ENCODE measurements around the gene PBX3. TPM values are rescaled to one million over a fixed set of nuclear protein-coding genes. Genes with fewer than 3 reads are reported as not detected.

PBX3 gene
- total RNA-seq, 4 donors from 2014 or later: 14.1 to 31.1 (median 21.6) TPM

GRCh38 chr9:125996791-125997190 lies 249.6 kb downstream of the PBX3 start:
- TF ChIP-seq POLR2A (IDR thresholded peaks at IDR 0.05) (no peak), CTCF (IDR thresholded peaks at IDR 0.05) (no peak)
- intact Hi-C loops (cut with DNase I; ENCODE audit: low total_unique reads): no loop called here
- 92 to 95% methylated on average over 10 of the region's 10 CpGs for WGBS, 2 donors
- H3K4me3 ChIP-seq (ENCODE audit: low read depth, poor library complexity, severe bottlenecking): no peak overlapping the region
- DNase-seq (ENCODE audit: low spot score in 2 of 2): no peak

- DNase-seq (ENCODE audit: low spot score in 2 of 2): no peak
- no peak overlapping the region for H3K4me3 ChIP-seq (ENCODE audit: low read depth, poor library complexity, severe bottlenecking)
- TF ChIP-seq CTCF (IDR thresholded peaks at IDR 0.05) (no peak), POLR2A (IDR thresholded peaks at IDR 0.05) (no peak)
- intact Hi-C loops (cut with DNase I; ENCODE audit: low total_unique reads): no loop called here
- whole genome bisulfite sequencing, 2 donors: 68 to 81% methylated on average over 17 of the region's 17 CpGs
Measured at GRCh38 chr9:125997196-125997823, 250.1 kb downstream of the PBX3 start.

GRCh38 chr9:125998837-125999503 lies 251.8 kb downstream of the PBX3 start:
- H3K4me3 ChIP-seq (ENCODE audit: low read depth, poor library complexity, severe bottlenecking): no peak overlapping the region
- intact Hi-C loops (cut with DNase I; ENCODE audit: low total_unique reads): no loop called here
- WGBS, 2 donors: 58 to 60% methylated on average over 16 to 17 of the region's 17 CpGs
- TF ChIP-seq POLR2A (IDR thresholded peaks at IDR 0.05): no peak
- no peak for TF ChIP-seq CTCF (IDR thresholded peaks at IDR 0.05)
- DNase-seq (ENCODE audit: low spot score in 2 of 2): no peak

- WGBS, 2 donors: 53 to 71% methylated on average over 1 to 2 of the region's 2 CpGs
- TF ChIP-seq CTCF (IDR thresholded peaks at IDR 0.05) (no peak), POLR2A (IDR thresholded peaks at IDR 0.05) (no peak)
- no peak for DNase-seq (ENCODE audit: low spot score in 2 of 2)
- no peak overlapping the region for H3K4me3 ChIP-seq (ENCODE audit: low read depth, poor library complexity, severe bottlenecking)
- intact Hi-C loops (cut with DNase I; ENCODE audit: low total_unique reads): no loop called here
Measured at GRCh38 chr9:125999504-125999881, 252.3 kb downstream of the PBX3 start.

GRCh38 chr9:126000256-126000655 lies 253.1 kb downstream of the PBX3 start:
- no peak overlapping the region for H3K4me3 ChIP-seq (ENCODE audit: low read depth, poor library complexity, severe bottlenecking)
- intact Hi-C loops (cut with DNase I; ENCODE audit: low total_unique reads): no loop called here
- DNase-seq (ENCODE audit: low spot score in 2 of 2): no peak
- TF ChIP-seq POLR2A (IDR thresholded peaks at IDR 0.05) (no peak), CTCF (IDR thresholded peaks at IDR 0.05) (no peak)
- WGBS, 2 donors: 91 to 93% methylated on average over 6 of the region's 6 CpGs

All from lower leg skin (tissue), 4 donors.